Transverse colon (tissue), 3 donors: ENCODE results near the gene MID1.

Experiments used
- EP300 ChIP-seq: sonication (generic); formaldehyde crosslinking; IDR thresholded peaks from one replicate; pipeline ENCODE4 v1.6.1; 2017; ENCODE audit warnings: antibody characterized with exemption, low read depth
- POLR2A ChIP-seq: fragments of 450-650 bp; IDR thresholded peaks from one replicate; pipeline ENCODE4 v1.6.1; 2016; ENCODE audit warnings: antibody characterized with exemption, mild to moderate bottlenecking, moderate library complexity
- TF ChIP-seq, protein P1 (sequence below), 5 experiments: fragments of 200-600 bp in 3 of 5; fragments of 450-650 bp in 2 of 5; sonication (generic) in 3 of 5; IDR thresholded peaks; 1 replicate in 2 of 5; 2 replicates in 3 of 5; pipeline ENCODE4 v1.5.1; 2016 to 2017; ENCODE audit warnings: antibody characterized with exemption in 5 of 5, inconsistent platforms in 3 of 5, mild to moderate bottlenecking in 2 of 5, moderate library complexity in 1 of 5

DNA sequence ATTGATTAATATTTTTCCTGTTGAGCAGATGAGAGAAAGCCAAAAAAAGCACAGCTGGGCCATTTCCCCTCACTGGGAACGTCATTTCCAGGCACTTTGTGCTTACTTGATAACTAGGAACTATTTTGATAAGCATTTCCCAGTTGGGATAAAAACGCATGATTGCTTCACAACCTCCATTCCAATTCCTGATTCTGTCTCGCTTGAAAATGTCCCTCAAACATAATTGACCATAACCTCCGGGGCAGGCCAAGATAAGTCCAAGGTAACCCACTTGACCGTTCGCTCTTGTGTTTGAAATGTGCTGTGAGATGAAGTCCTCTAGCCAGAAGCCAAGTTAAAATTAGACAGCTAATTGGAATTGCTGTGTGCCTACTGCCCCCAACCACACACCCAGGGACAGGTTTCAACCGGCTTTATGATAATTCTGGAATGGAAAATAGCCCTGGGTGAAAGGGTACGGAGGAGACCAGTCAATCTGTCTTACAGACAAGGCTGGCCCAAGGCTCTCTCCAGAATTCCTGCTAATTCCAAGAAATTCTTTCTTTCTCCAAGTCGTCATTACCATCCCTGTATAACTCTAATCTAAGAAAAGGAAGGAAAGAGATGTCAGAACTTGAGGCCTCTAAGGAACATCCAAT lies 137.1 kb downstream of the MID1 start:
- TF ChIP-seq, protein P1, sequence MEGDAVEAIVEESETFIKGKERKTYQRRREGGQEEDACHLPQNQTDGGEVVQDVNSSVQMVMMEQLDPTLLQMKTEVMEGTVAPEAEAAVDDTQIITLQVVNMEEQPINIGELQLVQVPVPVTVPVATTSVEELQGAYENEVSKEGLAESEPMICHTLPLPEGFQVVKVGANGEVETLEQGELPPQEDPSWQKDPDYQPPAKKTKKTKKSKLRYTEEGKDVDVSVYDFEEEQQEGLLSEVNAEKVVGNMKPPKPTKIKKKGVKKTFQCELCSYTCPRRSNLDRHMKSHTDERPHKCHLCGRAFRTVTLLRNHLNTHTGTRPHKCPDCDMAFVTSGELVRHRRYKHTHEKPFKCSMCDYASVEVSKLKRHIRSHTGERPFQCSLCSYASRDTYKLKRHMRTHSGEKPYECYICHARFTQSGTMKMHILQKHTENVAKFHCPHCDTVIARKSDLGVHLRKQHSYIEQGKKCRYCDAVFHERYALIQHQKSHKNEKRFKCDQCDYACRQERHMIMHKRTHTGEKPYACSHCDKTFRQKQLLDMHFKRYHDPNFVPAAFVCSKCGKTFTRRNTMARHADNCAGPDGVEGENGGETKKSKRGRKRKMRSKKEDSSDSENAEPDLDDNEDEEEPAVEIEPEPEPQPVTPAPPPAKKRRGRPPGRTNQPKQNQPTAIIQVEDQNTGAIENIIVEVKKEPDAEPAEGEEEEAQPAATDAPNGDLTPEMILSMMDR (IDR thresholded peaks at IDR 0.05), result no peak
- TF ChIP-seq EP300 (no peak), POLR2A (no peak)
